OCI-LY7 (cell line): ENCODE measurements around the gene MYBBP1A.

ENCODE experiments used
- EZH2phosphoT487 ChIP-seq: fragments of 200-600 bp; sonication (generic); IDR thresholded peaks from 2 replicates; pipeline ENCODE4 v1.6.1; 2018; ENCODE audit warnings: low read depth, borderline replicate concordance, mild to moderate bottlenecking, mixed run types, antibody characterized with exemption, low read length, moderate library complexity, mixed read lengths
- TF ChIP-seq, protein P1 (sequence below): fragments of 200-600 bp; sonication (generic); conservative IDR thresholded peaks from 2 replicates; pipeline ENCODE4 v1.5.1; 2014; ENCODE audit warnings: mild to moderate bottlenecking, antibody characterized with exemption, low read length, moderate library complexity, mixed read lengths

DNA sequence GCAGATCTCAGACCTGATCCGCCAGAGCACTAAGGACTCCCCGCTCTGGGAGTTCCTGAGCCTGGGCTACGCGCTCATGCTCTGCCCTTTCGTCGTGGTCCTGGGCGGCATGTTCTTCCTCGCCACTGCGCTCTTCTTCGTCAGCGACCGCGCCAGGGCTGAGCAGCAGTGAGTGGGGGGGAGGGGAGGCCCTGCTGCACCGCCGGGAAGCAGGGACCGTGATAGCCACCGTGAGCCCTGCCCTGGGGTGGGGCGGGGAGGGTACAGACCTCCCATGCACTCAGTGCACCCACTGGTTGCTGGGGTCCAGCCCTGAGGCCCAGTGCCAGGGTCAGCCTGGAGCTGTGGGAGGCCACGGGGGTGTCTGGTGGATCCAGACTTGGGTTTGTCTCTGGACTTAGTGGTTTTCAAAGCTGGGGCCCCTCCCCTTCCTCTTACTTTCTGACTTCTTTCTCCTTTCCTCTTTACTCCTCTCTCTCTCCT is 18.9 kb downstream of the MYBBP1A start:
- TF ChIP-seq, protein P1, sequence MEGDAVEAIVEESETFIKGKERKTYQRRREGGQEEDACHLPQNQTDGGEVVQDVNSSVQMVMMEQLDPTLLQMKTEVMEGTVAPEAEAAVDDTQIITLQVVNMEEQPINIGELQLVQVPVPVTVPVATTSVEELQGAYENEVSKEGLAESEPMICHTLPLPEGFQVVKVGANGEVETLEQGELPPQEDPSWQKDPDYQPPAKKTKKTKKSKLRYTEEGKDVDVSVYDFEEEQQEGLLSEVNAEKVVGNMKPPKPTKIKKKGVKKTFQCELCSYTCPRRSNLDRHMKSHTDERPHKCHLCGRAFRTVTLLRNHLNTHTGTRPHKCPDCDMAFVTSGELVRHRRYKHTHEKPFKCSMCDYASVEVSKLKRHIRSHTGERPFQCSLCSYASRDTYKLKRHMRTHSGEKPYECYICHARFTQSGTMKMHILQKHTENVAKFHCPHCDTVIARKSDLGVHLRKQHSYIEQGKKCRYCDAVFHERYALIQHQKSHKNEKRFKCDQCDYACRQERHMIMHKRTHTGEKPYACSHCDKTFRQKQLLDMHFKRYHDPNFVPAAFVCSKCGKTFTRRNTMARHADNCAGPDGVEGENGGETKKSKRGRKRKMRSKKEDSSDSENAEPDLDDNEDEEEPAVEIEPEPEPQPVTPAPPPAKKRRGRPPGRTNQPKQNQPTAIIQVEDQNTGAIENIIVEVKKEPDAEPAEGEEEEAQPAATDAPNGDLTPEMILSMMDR, result no peak
- TF ChIP-seq EZH2phosphoT487, result no peak
